Peyer's patch (tissue), 4 donors: Measurements from ENCODE around the gene HAPLN3.

Experiments
- CTCF ChIP-seq, 6 experiments: fragments of 450-650 bp in 4 of 6; fragments of 200-600 bp in 2 of 6; sonication (generic) in 1 of 6; IDR thresholded peaks; one replicate each; pipeline ENCODE4 v1.5.1; 2017 to 2019; ENCODE audit warnings: antibody characterized with exemption in 6 of 6, mild to moderate bottlenecking in 3 of 6, moderate library complexity in 1 of 6
- POLR2A ChIP-seq, 2 donors: fragments of 450-650 bp; IDR thresholded peaks; one replicate each; pipeline ENCODE4 v1.5.1; 2017; ENCODE audit warnings: antibody characterized with exemption in 2 of 2, mild to moderate bottlenecking in 2 of 2, moderate library complexity in 2 of 2

- TF ChIP-seq POLR2A (IDR thresholded peaks at IDR 0.05) (no peak), CTCF (IDR thresholded peaks at IDR 0.05) (no peak)
Observed at GRCh38 chr15:88830016-88830415, 65.3 kb downstream of the HAPLN3 start.
